ENCODE data around the gene KIF20B.
"Not testable (repeated sequence)": the region's sequence is repeated elsewhere in the genome, so short reads cannot be mapped to it uniquely, and the experiment has no call there.

Gene KIF20B

DNA sequence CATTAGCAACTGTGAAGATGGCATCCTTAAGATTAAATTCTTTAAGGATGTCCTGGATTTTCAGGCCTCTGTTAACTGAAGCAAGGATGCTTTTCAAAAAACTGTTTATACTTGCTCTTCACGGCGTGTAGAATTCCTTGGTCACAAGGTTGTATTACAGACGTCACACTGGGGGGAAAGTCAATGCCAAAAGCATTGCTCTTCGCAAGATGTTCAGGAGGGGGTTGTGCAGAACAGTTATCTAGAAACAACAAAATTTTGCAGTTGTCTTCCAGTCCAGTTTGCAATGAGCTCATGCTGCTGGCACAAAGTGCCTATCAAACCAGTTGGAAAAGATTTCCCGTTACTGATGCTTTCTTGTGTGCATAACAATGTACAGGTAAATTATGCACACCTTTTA lies 8.2 kb upstream of the KIF20B start:
- DNase-seq = no peak

- no peak for DNase-seq
Measured at GRCh38 chr10:89695307-89695706, 6.1 kb upstream of the KIF20B start.

DNA sequence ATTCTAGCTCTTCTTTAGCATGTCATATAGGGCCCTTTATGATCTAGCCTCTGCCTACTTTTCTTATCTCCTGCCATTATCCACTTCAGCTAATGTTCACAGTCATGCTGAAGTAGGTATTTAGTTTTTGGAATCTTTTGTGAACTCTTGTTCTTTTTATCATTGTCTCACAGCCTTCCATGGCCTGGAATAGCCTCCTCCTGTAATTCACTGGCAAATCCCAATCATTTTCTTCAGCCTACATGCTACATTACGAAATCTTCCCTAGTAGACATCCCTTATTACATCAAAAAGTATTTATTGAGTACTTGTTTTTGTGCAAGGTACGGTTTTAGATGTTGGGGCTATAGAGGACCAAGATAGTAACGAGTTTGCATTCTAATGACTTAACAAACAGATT lies 3.4 kb upstream of the KIF20B start:
- DNase-seq = no peak

GRCh38 chr10:89699581-89700064 lies 1.8 kb upstream of the KIF20B start:
- DNase-seq = no peak

GRCh38 chr10:89700923-89701241 lies 508 bp upstream of the KIF20B start:
- DNase-seq = no peak

GRCh38 chr10:89702121-89702480 lies 711 bp downstream of the KIF20B start:
- DNase-seq = no peak

- DNase-seq = no peak
Measured at GRCh38 chr10:89705466-89705865, 4.1 kb downstream of the KIF20B start.

DNA sequence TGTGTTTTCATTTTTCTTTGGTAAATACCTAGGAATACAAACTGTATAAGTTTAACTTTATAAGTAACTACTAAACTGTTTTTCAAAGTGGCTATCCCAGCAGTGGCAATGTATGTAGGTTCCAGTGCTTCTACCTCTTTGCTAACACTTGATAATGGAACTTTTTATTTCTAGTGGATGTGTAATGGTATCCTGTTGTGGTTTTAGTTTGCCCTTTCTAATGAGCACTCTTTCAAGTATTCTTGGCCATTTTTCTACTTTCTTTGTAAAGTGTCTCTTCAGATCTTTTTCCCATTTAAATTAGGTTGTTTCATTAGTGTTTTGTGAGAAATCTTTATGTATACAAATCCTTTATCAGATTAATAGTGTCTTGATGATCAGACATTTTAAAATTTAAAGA lies 4.6 kb downstream of the KIF20B start:
- no peak for DNase-seq

GRCh38 chr10:89707372-89707771 lies 6.0 kb downstream of the KIF20B start:
- DNase-seq = no peak

GRCh38 chr10:89710753-89711152 lies 9.4 kb downstream of the KIF20B start:
- DNase-seq = no peak

- DNase-seq = no peak
Measured at GRCh38 chr10:89734616-89735015, 33.2 kb downstream of the KIF20B start.

- no peak for DNase-seq
Measured at GRCh38 chr10:89738551-89739209, 37.3 kb downstream of the KIF20B start.

DNA sequence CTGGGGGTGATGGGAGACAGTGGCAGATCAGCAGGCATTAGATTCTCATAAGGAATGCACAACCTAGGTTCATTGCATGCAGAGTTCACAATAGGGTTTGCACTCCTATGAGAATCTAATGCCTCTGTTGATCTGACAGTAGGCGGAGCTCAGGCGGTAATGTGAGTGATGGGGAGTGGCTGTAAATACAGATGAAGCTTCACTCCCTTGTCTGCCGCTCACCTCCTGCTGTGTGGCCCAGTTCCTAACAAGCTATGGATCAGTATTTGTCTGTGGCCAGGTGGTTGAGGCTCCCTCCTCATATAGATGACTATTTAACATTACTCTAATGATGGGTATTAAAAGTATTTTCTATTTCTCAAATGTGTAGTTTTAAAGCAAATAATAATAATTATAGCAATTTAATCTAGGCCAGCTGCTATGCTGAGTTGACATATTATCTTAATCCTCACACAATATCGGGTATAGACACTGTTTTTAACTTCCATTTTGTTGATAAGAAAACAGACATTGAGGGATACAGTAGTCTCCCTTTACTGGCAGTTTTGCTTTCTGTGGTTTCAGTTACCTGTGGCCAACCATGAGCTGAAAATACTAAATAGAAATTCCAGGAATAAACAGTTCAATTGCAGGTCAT lies 39.9 kb downstream of the KIF20B start:
- no peak for DNase-seq

- no peak for DNase-seq
Measured at GRCh38 chr10:89744026-89744425, 42.6 kb downstream of the KIF20B start.

GRCh38 chr10:89745903-89746302 lies 44.5 kb downstream of the KIF20B start:
- no peak for DNase-seq

DNA sequence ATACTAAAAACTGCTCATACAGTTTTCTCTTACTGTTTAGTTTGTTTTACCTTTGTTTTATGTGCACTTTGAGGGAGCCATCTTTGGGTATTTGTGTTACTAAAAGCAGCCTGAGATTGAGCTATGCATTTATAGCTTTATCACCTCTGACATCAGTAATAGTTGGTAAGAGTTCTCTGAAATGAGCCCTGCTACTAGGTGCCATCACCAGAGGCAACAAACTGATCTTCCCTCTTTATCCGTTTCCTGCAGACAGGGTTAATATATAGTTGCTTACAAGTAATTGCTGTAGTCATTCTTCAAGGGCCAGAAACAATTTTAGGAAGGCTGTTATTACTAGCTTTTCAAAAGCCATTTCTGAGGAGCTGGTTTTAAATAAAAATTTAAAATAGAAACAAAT lies 49.1 kb downstream of the KIF20B start:
- DNase-seq = no peak

DNA sequence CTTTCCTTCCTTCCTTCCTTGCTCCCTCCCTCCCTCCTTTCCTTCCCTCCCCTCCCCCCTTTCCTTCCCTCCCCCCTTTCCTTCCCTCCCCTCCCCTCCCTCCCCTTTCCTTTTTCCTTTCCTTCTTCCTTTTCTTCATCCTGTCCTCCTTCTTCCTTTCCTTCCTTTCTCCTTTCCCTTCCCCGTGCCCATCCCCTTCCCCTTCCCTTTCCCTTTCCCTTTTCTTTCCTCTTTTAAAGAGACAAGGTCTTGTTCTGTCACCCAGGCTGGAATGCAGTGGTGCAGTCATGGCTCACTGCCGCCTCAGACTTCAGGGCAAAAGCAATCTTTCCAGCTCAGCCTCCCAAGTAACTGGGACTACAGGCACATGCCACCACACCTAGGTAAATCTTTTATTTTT lies 54.0 kb downstream of the KIF20B start:
- DNase-seq = no peak

GRCh38 chr10:89759531-89759930 lies 58.1 kb downstream of the KIF20B start:
- DNase-seq = no peak

DNA sequence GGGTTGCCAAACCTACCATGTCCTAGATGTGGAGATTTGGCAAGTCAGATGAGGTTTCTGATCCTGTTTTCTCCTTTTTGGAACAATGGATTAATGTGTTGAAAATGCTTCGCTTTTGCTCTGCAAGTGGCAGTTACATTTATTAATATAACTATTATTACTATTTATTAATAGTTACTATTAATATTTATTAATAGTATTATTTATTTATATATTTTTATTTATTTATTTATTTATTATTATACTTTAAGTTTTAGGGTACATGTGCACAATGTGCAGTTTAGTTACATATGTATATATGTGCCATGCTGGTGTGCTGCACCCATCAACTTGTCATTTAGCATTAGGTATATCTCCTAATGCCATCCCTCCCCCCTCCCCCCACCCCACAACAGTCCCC lies 62.3 kb downstream of the KIF20B start:
- DNase-seq = not testable (repeated sequence)

GRCh38 chr10:89771684-89772083 lies 70.3 kb downstream of the KIF20B start:
- DNase-seq = no peak

DNA sequence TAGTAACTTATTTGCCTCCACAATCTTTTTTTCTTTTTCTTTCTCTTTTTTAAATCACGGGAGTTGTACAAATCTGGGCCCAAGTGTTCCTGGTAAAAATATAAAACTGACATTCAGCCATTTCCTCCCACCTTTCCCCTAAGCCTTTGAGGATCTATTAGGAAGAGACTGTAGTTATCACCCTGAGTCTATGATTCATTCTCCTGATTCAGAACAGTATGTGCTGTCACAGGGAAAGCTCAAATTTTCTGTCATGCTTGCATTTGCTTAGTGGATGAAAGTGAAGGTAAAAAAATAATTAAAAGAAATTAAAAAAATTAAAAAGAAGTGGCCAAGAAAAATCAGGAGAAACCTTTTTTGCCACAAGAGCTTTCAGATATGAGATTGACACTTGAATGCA lies 71.7 kb downstream of the KIF20B start:
- no peak for DNase-seq

DNA sequence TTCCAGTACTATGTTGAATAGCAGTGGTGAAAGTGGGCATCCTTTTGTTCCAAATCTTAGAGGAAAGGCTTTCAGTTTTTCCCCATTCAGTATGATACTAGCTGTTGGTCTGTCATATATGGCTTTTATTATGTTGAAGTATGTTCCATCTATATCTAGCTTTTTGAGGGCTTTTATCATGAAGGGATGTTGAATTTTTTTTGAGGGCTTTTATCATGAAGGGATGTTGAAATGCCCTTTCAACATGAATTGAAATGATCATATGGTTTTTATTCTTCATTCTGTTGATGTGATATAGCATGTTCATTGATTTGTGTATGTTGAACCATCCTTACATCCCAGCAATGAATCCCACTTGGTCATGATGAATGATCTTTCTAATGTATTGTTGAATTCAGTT lies 75.3 kb downstream of the KIF20B start:
- no peak for DNase-seq

DNA sequence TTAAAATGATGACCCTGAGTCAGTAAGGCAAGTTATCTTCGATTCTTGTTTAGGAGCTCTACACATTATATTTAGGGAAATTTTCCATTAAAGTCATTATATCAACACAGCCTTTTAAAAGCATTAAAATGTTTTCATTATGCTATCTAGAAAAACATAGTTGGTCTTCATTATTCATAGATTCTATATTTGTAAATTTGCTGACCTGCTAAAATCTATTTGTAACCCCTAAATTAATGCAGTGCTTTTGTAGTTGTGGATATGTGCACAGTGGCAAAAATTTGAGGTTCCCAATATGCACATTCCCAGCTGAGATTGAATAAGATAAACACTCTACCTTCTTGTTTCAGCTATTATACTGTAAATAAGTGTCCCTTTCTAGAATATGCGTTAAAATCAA lies 81.1 kb downstream of the KIF20B start:
- no peak for DNase-seq

DNA sequence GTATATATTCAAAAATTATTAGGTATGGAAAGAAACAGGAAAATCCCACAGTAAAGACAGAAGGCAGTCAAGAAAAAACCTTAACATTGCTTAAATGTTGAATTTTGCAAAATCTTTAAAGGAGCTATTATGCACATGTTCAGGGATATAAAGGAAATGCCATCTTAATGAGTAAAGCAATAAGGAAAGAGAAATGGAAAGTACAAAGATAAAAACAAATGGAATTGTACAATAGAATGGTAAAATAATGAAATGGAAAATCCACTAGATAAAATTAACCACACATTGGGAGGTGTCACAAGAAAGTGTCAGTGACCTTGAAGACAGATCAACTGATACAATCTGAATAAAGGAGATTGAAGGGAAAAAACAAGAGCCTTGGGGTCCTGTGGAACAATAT lies 82.0 kb downstream of the KIF20B start:
- DNase-seq = no peak

DNA sequence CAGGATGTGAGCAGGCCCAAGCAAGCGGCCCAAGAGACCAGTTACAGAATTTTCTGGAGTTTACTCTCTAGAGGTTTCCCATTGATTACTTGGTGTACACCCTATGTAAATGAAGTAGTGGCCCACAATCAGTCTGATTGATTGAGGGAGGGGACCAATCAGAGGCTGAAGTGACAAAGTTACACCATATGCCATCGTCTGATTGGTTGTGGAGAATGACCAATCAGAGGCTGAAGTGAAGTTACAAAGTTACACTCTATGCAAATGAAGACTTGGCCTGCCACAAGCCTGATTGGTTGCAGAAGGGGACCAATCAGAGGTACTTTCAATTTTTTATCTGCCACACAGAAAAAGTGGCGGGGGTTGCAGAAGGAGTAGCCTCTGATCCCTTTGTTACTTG lies 83.7 kb downstream of the KIF20B start:
- no peak for DNase-seq
